SK-N-SH treated with all-trans-retinoic acid at 6 μM for 48 hours (cell line): Measurements from ENCODE around the gene PRH2.

Experiments
- ATAC-seq: fragments of 200-7000 bp; cut with Tn5 transposase; 3 replicates; pipeline ENCODE4 v1.9.1; 2020; ENCODE audit warnings: mild to moderate bottlenecking, moderate library complexity
- ARNTL ChIP-seq: fragments of 450-650 bp; formaldehyde crosslinking; IDR thresholded peaks from 2 replicates; pipeline ENCODE4 v1.5.0; 2020; ENCODE audit warnings: low read depth, mild to moderate bottlenecking, moderate library complexity, borderline replicate concordance
- BACH2 ChIP-seq: fragments of 250-450 bp; sonication (Bioruptor Pico); IDR thresholded peaks from 2 replicates; pipeline ENCODE4 v1.9.0; 2021; ENCODE audit warnings: mild to moderate bottlenecking, borderline replicate concordance
- CSDC2 ChIP-seq: fragments of 250-450 bp; sonication (Bioruptor Pico); IDR thresholded peaks from 2 replicates; pipeline ENCODE4 v1.5.0; 2020; ENCODE audit warnings: mild to moderate bottlenecking, moderate library complexity
- ESRRG ChIP-seq: fragments of 250-450 bp; sonication (Bioruptor Pico); IDR thresholded peaks from 2 replicates; pipeline ENCODE4 v1.6.1; 2021; ENCODE audit warnings: mild to moderate bottlenecking
- ISL1 ChIP-seq: fragments of 250-450 bp; sonication (Bioruptor Pico); IDR thresholded peaks from 2 replicates; pipeline ENCODE4 v2.1.2; 2022; ENCODE audit warnings: mild to moderate bottlenecking, moderate library complexity
- OSR1 ChIP-seq: fragments of 250-450 bp; sonication (Bioruptor Pico); IDR thresholded peaks from 2 replicates; pipeline ENCODE4 v1.8.0; 2022; ENCODE audit warnings: moderate library complexity, mild to moderate bottlenecking, inconsistent platforms
- PPARA ChIP-seq: fragments of 250-450 bp; sonication (Bioruptor Pico); IDR thresholded peaks from 2 replicates; pipeline ENCODE4 v1.5.0; 2020; ENCODE audit warnings: mild to moderate bottlenecking, borderline replicate concordance
- RARB ChIP-seq: fragments of 250-450 bp; sonication (Bioruptor Pico); IDR thresholded peaks from 2 replicates; pipeline ENCODE4 v1.8.0; 2021; ENCODE audit warnings: mild to moderate bottlenecking, moderate library complexity
- SNAI2 ChIP-seq: fragments of 250-450 bp; sonication (Bioruptor Pico); IDR thresholded peaks from 2 replicates; pipeline ENCODE4 v1.5.0; 2020; ENCODE audit warnings: mild to moderate bottlenecking, moderate library complexity
- TCF4 ChIP-seq: fragments of 250-450 bp; sonication (Bioruptor Pico); IDR thresholded peaks from 2 replicates; pipeline ENCODE4 v1.8.0; 2021; ENCODE audit warnings: mild to moderate bottlenecking, moderate library complexity, borderline replicate concordance
- TOX ChIP-seq: fragments of 250-450 bp; sonication (Bioruptor Pico); IDR thresholded peaks from 2 replicates; pipeline ENCODE4 v1.8.0; 2021; ENCODE audit warnings: mild to moderate bottlenecking, moderate library complexity, borderline replicate concordance
- ZC3H10 ChIP-seq: fragments of 250-450 bp; sonication (Bioruptor Pico); IDR thresholded peaks from 2 replicates; pipeline ENCODE4 v1.5.1; 2021; ENCODE audit warnings: mild to moderate bottlenecking, moderate library complexity
- ZFP30 ChIP-seq: fragments of 450-650 bp; formaldehyde crosslinking; IDR thresholded peaks from 2 replicates; pipeline ENCODE4 v1.5.0; 2022; ENCODE audit warnings: mild to moderate bottlenecking, moderate library complexity
- ZNF565 ChIP-seq: fragments of 450-650 bp; formaldehyde crosslinking; conservative IDR thresholded peaks from 2 replicates; pipeline ENCODE4 v1.5.0; 2020; ENCODE audit warnings: low read depth, mild to moderate bottlenecking, moderate library complexity
- ZNF70 ChIP-seq: fragments of 450-650 bp; formaldehyde crosslinking; IDR thresholded peaks from 2 replicates; pipeline ENCODE4 v1.5.0; 2020; ENCODE audit warnings: mild to moderate bottlenecking, moderate library complexity
- ZNF8 ChIP-seq: fragments of 450-650 bp; formaldehyde crosslinking; IDR thresholded peaks from 2 replicates; pipeline ENCODE4 v1.5.0; 2020; ENCODE audit warnings: mild to moderate bottlenecking, moderate library complexity
- TF ChIP-seq, protein P1 (sequence below): fragments of 250-450 bp; sonication (Bioruptor Pico); IDR thresholded peaks from 2 replicates; pipeline ENCODE4 v1.5.1; 2021; ENCODE audit warnings: mild to moderate bottlenecking, moderate library complexity
- TF ChIP-seq, protein P2 (sequence below): fragments of 250-450 bp; sonication (Bioruptor Pico); IDR thresholded peaks from 2 replicates; pipeline ENCODE4 v1.8.0; 2020; ENCODE audit warnings: mild to moderate bottlenecking, moderate library complexity, borderline replicate concordance
- TF ChIP-seq, protein P3 (sequence below): fragments of 250-450 bp; sonication (Bioruptor Pico); IDR thresholded peaks from 2 replicates; pipeline ENCODE4 v1.8.0; 2021; ENCODE audit warnings: low read depth, mild to moderate bottlenecking, moderate library complexity, borderline replicate concordance
- TF ChIP-seq, protein P4 (sequence below): fragments of 250-450 bp; sonication (Bioruptor Pico); IDR thresholded peaks from 2 replicates; pipeline ENCODE4 v1.5.0; 2020; ENCODE audit warnings: mild to moderate bottlenecking, moderate library complexity
- TF ChIP-seq, protein P5 (sequence below): fragments of 250-450 bp; sonication (Bioruptor Pico); IDR thresholded peaks from 2 replicates; pipeline ENCODE4 v1.5.1; 2020; ENCODE audit warnings: low read depth, mild to moderate bottlenecking, moderate library complexity

Gene PRH2

DNA sequence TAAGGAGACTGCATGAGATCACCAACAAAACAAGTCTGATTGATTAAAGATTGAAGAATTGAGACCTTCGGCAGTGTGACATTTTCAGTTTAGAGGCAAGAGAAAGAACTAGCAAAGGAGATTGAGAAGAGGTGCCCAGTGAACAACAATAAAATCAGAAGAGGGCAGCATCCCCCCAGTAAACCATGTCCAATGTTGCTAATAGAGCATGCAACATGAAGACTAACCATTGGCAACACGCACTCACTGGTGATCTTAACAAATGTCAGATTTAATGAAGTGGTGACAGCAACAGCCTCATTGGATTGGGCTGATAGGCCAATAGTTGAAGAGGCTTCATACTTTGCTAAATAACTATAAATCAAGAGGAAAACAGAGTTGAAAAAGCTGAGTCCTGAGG lies 30.8 kb downstream of the PRH2 start:
- TF ChIP-seq ISL1 (CRISPR knock-in tag) (no peak), ZNF70 (CRISPR knock-in tag) (no peak), ZC3H10 (no peak), PPARA (CRISPR knock-in tag) (no peak), TOX (CRISPR knock-in tag) (no peak), RARB (CRISPR knock-in tag) (no peak), ESRRG (CRISPR knock-in tag) (no peak), BACH2 (no peak)
- TF ChIP-seq, protein P1, sequence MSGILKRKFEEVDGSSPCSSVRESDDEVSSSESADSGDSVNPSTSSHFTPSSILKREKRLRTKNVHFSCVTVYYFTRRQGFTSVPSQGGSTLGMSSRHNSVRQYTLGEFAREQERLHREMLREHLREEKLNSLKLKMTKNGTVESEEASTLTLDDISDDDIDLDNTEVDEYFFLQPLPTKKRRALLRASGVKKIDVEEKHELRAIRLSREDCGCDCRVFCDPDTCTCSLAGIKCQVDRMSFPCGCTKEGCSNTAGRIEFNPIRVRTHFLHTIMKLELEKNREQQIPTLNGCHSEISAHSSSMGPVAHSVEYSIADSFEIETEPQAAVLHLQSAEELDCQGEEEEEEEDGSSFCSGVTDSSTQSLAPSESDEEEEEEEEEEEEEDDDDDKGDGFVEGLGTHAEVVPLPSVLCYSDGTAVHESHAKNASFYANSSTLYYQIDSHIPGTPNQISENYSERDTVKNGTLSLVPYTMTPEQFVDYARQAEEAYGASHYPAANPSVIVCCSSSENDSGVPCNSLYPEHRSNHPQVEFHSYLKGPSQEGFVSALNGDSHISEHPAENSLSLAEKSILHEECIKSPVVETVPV (CRISPR knock-in tag) = no peak
- no peak for ATAC-seq

DNA sequence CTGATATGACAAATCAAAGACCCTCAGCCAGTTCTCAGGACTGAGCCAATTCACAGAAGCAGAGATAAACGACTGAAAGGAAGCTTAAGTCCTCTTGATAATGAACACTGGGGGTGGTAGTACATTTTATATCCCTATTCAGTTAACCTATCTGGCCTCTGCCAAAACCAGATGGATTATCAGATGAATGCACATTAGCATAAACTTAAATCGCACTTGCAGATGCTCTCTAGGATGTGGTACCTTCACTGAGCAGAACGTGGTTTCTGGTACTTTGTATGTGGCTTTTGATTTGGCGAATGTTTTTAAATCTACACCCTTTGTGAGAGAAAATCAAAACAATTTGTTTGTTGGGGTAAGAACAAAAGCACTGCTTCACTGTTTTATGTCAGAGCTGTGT lies 31.2 kb downstream of the PRH2 start:
- ATAC-seq = no peak
- no peak for TF ChIP-seq PPARA (CRISPR knock-in tag)
- no peak for TF ChIP-seq CSDC2 (CRISPR knock-in tag)
- no peak for TF ChIP-seq ZNF8 (CRISPR knock-in tag)

DNA sequence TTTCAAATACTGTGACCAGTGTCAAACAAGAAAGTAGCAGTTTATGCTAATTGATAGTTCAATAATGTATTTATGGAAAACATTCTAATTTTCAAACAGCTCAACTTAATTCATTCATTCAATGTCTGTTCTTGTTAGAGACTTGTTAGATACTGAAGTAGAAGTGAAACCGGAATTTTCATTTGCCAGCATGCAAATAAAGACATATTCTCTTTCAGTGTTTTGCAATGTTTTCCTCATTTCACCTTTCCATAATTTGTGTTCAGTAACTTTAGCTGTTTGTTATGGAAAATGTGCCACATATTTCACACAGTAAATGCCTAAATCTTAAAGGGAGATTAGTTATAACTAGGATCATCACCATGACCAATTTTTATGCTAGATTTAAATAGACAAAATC lies 36.4 kb downstream of the PRH2 start:
- no peak for ATAC-seq
- TF ChIP-seq ISL1 (CRISPR knock-in tag) = no peak
- TF ChIP-seq ESRRG (CRISPR knock-in tag) = no peak
- TF ChIP-seq SNAI2 (CRISPR knock-in tag) = no peak
- TF ChIP-seq, protein P2, sequence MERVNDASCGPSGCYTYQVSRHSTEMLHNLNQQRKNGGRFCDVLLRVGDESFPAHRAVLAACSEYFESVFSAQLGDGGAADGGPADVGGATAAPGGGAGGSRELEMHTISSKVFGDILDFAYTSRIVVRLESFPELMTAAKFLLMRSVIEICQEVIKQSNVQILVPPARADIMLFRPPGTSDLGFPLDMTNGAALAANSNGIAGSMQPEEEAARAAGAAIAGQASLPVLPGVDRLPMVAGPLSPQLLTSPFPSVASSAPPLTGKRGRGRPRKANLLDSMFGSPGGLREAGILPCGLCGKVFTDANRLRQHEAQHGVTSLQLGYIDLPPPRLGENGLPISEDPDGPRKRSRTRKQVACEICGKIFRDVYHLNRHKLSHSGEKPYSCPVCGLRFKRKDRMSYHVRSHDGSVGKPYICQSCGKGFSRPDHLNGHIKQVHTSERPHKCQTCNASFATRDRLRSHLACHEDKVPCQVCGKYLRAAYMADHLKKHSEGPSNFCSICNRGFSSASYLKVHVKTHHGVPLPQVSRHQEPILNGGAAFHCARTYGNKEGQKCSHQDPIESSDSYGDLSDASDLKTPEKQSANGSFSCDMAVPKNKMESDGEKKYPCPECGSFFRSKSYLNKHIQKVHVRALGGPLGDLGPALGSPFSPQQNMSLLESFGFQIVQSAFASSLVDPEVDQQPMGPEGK (CRISPR knock-in tag) = no peak
- no peak for TF ChIP-seq CSDC2 (CRISPR knock-in tag)
- TF ChIP-seq ZFP30 (CRISPR knock-in tag) = no peak
- TF ChIP-seq, protein P3, sequence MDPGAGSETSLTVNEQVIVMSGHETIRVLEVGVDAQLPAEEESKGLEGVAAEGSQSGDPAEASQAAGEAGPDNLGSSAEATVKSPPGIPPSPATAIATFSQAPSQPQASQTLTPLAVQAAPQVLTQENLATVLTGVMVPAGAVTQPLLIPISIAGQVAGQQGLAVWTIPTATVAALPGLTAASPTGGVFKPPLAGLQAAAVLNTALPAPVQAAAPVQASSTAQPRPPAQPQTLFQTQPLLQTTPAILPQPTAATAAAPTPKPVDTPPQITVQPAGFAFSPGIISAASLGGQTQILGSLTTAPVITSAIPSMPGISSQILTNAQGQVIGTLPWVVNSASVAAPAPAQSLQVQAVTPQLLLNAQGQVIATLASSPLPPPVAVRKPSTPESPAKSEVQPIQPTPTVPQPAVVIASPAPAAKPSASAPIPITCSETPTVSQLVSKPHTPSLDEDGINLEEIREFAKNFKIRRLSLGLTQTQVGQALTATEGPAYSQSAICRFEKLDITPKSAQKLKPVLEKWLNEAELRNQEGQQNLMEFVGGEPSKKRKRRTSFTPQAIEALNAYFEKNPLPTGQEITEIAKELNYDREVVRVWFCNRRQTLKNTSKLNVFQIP (CRISPR knock-in tag) = no peak
- TF ChIP-seq, all 23 proteins: peak for 0

DNA sequence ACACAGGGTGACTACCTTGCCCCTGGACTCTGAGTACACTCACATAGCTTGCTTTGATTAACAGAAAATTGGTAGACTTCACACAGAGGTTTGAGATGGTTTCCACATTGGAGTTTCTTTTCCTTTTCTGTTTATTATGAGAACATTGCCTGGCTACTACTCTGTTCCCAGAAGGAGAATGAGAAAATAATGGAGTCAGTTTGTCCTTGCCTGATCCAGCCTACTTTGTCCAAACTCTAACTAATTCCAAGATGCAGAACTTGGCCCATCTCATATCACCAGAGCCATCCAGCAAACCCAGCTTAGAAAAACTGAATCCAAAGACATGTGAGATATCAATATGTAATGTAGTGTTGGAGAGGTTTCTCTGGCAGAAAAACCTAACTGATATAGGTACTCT lies 37.3 kb downstream of the PRH2 start:
- no peak for ATAC-seq
- no peak for TF ChIP-seq ISL1 (CRISPR knock-in tag)
- TF ChIP-seq ZNF8 (CRISPR knock-in tag) = no peak
- no peak for TF ChIP-seq RARB (CRISPR knock-in tag)
- TF ChIP-seq, protein P4, sequence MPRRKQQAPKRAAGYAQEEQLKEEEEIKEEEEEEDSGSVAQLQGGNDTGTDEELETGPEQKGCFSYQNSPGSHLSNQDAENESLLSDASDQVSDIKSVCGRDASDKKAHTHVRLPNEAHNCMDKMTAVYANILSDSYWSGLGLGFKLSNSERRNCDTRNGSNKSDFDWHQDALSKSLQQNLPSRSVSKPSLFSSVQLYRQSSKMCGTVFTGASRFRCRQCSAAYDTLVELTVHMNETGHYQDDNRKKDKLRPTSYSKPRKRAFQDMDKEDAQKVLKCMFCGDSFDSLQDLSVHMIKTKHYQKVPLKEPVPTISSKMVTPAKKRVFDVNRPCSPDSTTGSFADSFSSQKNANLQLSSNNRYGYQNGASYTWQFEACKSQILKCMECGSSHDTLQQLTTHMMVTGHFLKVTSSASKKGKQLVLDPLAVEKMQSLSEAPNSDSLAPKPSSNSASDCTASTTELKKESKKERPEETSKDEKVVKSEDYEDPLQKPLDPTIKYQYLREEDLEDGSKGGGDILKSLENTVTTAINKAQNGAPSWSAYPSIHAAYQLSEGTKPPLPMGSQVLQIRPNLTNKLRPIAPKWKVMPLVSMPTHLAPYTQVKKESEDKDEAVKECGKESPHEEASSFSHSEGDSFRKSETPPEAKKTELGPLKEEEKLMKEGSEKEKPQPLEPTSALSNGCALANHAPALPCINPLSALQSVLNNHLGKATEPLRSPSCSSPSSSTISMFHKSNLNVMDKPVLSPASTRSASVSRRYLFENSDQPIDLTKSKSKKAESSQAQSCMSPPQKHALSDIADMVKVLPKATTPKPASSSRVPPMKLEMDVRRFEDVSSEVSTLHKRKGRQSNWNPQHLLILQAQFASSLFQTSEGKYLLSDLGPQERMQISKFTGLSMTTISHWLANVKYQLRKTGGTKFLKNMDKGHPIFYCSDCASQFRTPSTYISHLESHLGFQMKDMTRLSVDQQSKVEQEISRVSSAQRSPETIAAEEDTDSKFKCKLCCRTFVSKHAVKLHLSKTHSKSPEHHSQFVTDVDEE (CRISPR knock-in tag) = no peak
- TF ChIP-seq ZC3H10 = no peak
- TF ChIP-seq, protein P5, sequence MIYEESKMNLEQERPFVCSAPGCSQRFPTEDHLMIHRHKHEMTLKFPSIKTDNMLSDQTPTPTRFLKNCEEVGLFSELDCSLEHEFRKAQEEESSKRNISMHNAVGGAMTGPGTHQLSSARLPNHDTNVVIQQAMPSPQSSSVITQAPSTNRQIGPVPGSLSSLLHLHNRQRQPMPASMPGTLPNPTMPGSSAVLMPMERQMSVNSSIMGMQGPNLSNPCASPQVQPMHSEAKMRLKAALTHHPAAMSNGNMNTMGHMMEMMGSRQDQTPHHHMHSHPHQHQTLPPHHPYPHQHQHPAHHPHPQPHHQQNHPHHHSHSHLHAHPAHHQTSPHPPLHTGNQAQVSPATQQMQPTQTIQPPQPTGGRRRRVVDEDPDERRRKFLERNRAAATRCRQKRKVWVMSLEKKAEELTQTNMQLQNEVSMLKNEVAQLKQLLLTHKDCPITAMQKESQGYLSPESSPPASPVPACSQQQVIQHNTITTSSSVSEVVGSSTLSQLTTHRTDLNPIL (CRISPR knock-in tag) = no peak
- TF ChIP-seq, protein P2 (CRISPR knock-in tag) = no peak
- TF ChIP-seq CSDC2 (CRISPR knock-in tag) = no peak
- no peak for TF ChIP-seq TCF4 (CRISPR knock-in tag)
- TF ChIP-seq, protein P3 (CRISPR knock-in tag) = no peak
- TF ChIP-seq PPARA (CRISPR knock-in tag) = no peak
- no peak for TF ChIP-seq ZFP30 (CRISPR knock-in tag)
- TF ChIP-seq ZNF565 (CRISPR knock-in tag) = no peak
- no peak for TF ChIP-seq OSR1 (CRISPR knock-in tag)
- TF ChIP-seq ESRRG (CRISPR knock-in tag) = no peak
- no peak for TF ChIP-seq BACH2
- TF ChIP-seq SNAI2 (CRISPR knock-in tag) = no peak
- TF ChIP-seq ARNTL (CRISPR knock-in tag) = no peak
